Left ventricle myocardium superior (tissue), 1 donor: ENCODE data around the gene STK40. TPM values are rescaled to one million over a fixed set of nuclear protein-coding genes. Genes with fewer than 3 reads are reported as not detected.

Experiments
- ATAC-seq: fragments of 200-7000 bp; cut with Tn5 transposase; one replicate; pipeline ENCODE4 v1.9.1; 2020; ENCODE audit warnings: mild to moderate bottlenecking, moderate library complexity
- DNase-seq: peaks from one replicate; pipeline ENCODE4 v3.0.0-alpha.2; 2020
- intact Hi-C: fragments of 100-400 bp; cut with micrococcal nuclease; formaldehyde crosslinking; loops from one replicate; pipeline ENCODE4 v1.11.0; 2022
- total RNA-seq: library from RNA; stranded (reverse); fragmentation: NEBNext Ultra II Directional; extraction: Animal tissue kit (Norgen Biotek cat#: 25700); gene quantifications from one replicate; pipeline ENCODE4 v1.2.1, GENCODE V29; 2021
- donor health status: DM: no; HTN: yes; CAD: no; lungs with severe emphysema.

STK40 gene
- total RNA-seq, 1 donor from 2014 or later: 78.4 TPM

GRCh38 chr1:36381405-36381804, 4.3 kb downstream of the STK40 start:
- intact Hi-C loops: no loop called here
- DNase-seq: no peak
- no peak for ATAC-seq

GRCh38 chr1:36380782-36381181, 4.9 kb downstream of the STK40 start:
- ATAC-seq (no peak), DNase-seq (no peak)
- intact Hi-C loops: no loop called here

GRCh38 chr1:36380143-36380619, 5.5 kb downstream of the STK40 start:
- intact Hi-C loops: no loop called here
- ATAC-seq: no peak
- DNase-seq: no peak

- intact Hi-C loops: no loop called here
- no peak for DNase-seq
- ATAC-seq: no peak
Measured at GRCh38 chr1:36377791-36378492, 7.8 kb downstream of the STK40 start.

- intact Hi-C loops: no loop called here
- ATAC-seq: no peak
- no peak for DNase-seq
Measured at GRCh38 chr1:36372617-36373016, 13.1 kb downstream of the STK40 start.

- intact Hi-C loops: no loop called here
- peak; percentile 24 for ATAC-seq
- DNase-seq: peak; percentile 79
Measured at GRCh38 chr1:36369061-36369861, 16.5 kb downstream of the STK40 start.

- intact Hi-C loops: no loop called here
- ATAC-seq (no peak), DNase-seq (no peak)
Measured at GRCh38 chr1:36367798-36368197, 17.9 kb downstream of the STK40 start.

GRCh38 chr1:36367066-36367465, 18.7 kb downstream of the STK40 start:
- intact Hi-C loops: no loop called here
- DNase-seq (no peak), ATAC-seq (no peak)

GRCh38 chr1:36366091-36366661, 19.5 kb downstream of the STK40 start:
- intact Hi-C loops: no loop called here
- DNase-seq (peak; percentile 69), ATAC-seq (peak; percentile 59)

GRCh38 chr1:36365381-36365780, 20.3 kb downstream of the STK40 start:
- intact Hi-C loops: no loop called here
- peak; percentile 77 for ATAC-seq

GRCh38 chr1:36359911-36360550, 25.7 kb downstream of the STK40 start:
- no peak for DNase-seq
- no peak for ATAC-seq
- intact Hi-C loops: no loop called here

More at GRCh38 chr1:36365381-36365780, 20.3 kb downstream of the STK40 start:
- peak; percentile 83 for DNase-seq

- DNase-seq: no peak
- ATAC-seq: no peak
- intact Hi-C loops: no loop called here
Measured at GRCh38 chr1:36359383-36359782, 26.3 kb downstream of the STK40 start.

- DNase-seq (no peak), ATAC-seq (no peak)
- intact Hi-C loops: no loop called here
Measured at GRCh38 chr1:36358514-36359084, 27.1 kb downstream of the STK40 start.

GRCh38 chr1:36355811-36356210, 29.9 kb downstream of the STK40 start:
- intact Hi-C loops: no loop called here
- DNase-seq: no peak
- no peak for ATAC-seq

GRCh38 chr1:36354486-36354885, 31.2 kb downstream of the STK40 start:
- DNase-seq (no peak), ATAC-seq (no peak)
- intact Hi-C loops: no loop called here

GRCh38 chr1:36352910-36353878, 32.5 kb downstream of the STK40 start:
- DNase-seq: no peak
- no peak for ATAC-seq
- intact Hi-C loops: no loop called here

GRCh38 chr1:36352125-36352909, 33.4 kb downstream of the STK40 start:
- ATAC-seq (no peak), DNase-seq (no peak)
- intact Hi-C loops: no loop called here
